HEK293 (cell line): ENCODE measurements around the gene RPS6KA2.
"Not testable (repeated sequence)": the region's sequence is repeated elsewhere in the genome, so short reads cannot be mapped to it uniquely, and the experiment has no call there.

ENCODE experiments used
- CTCF ChIA-PET: fragments of 350-600 bp; formaldehyde crosslinking; extraction: SDS; loops from one replicate; lab custom pipeline; 2021; ENCODE audit warnings: antibody characterized with exemption; lab: Yijun Ruan, JAX
- POLR2A ChIA-PET: fragments of 300-600 bp; formaldehyde crosslinking; extraction: SDS; loops from one replicate; lab custom pipeline; 2020; ENCODE audit warnings: antibody characterized with exemption, inconsistent platforms; lab: Yijun Ruan, JAX
- H3K27ac ChIP-seq: fragments of 200-500 bp; sonication (Bioruptor generic); 2 replicates; pipeline ENCODE4 v1.5.1; 2014; ENCODE audit warnings: low read depth, low read length, control low read depth, inconsistent platforms; ENCODE audit errors: extremely low read depth
- H3K36me3 ChIP-seq, 2 experiments: fragments of 200-500 bp in 1 of 2; sonication (Bioruptor generic) in 1 of 2; 1 replicate in 1 of 2; 2 replicates in 1 of 2; pipeline ENCODE4 v1.5.1; 2014 to 2017; ENCODE audit warnings: inconsistent platforms in 2 of 2, low read length in 2 of 2; ENCODE audit not compliant: control insufficient read depth in 2 of 2, insufficient read depth in 1 of 2
- H3K4me1 ChIP-seq: fragments of 200-500 bp; sonication (Bioruptor generic); 2 replicates; pipeline ENCODE4 v1.5.1; 2014; ENCODE audit warnings: mild to moderate bottlenecking, low read length, inconsistent platforms; ENCODE audit not compliant: control insufficient read depth, insufficient read depth
- H3K4me3 ChIP-seq: 2 replicates; pipeline ENCODE4 v1.5.1; 2011; ENCODE audit warnings: low read depth, mild to moderate bottlenecking, control low read depth, low read length, moderate library complexity
- H3K9me3 ChIP-seq: fragments of 200-500 bp; sonication (Bioruptor generic); 2 replicates; pipeline ENCODE4 v1.5.1; 2014; ENCODE audit warnings: low read depth, low read length, inconsistent platforms; ENCODE audit not compliant: control insufficient read depth, insufficient read depth
- BCL6B ChIP-seq: fragments of 450-650 bp; formaldehyde crosslinking; IDR thresholded peaks from 2 replicates; pipeline ENCODE4 v1.5.1; 2017; ENCODE audit warnings: missing biosample characterization, missing genetic modification characterization
- FEZF1 ChIP-seq: fragments of 450-650 bp; formaldehyde crosslinking; IDR thresholded peaks from 2 replicates; pipeline ENCODE4 v1.5.1; 2016; ENCODE audit warnings: missing biosample characterization, missing genetic modification characterization
- GLIS1 ChIP-seq: fragments of 450-650 bp; formaldehyde crosslinking; IDR thresholded peaks from 2 replicates; pipeline ENCODE4 v1.5.1; 2016; ENCODE audit warnings: missing biosample characterization, missing genetic modification characterization
- KLF1 ChIP-seq: fragments of 450-650 bp; formaldehyde crosslinking; IDR thresholded peaks from 2 replicates; pipeline ENCODE4 v1.5.1; 2016; ENCODE audit warnings: missing biosample characterization, missing genetic modification characterization
- KLF9 ChIP-seq: fragments of 450-650 bp; formaldehyde crosslinking; IDR thresholded peaks from 2 replicates; pipeline ENCODE4 v1.5.1; 2016; ENCODE audit warnings: missing biosample characterization, missing genetic modification characterization, low read depth
- OVOL3 ChIP-seq: fragments of 450-650 bp; formaldehyde crosslinking; IDR thresholded peaks from 2 replicates; pipeline ENCODE4 v1.5.1; 2016; ENCODE audit warnings: missing biosample characterization, missing genetic modification characterization
- TRIM28 ChIP-seq: IDR thresholded peaks from 2 replicates; pipeline ENCODE4 v1.6.1; 2011; ENCODE audit warnings: low read length, control low read depth, borderline replicate concordance
- YY1 ChIP-seq: fragments of 450-650 bp; formaldehyde crosslinking; IDR thresholded peaks from 2 replicates; pipeline ENCODE4 v1.5.1; 2018; ENCODE audit warnings: missing biosample characterization, missing genetic modification characterization
- ZEB2 ChIP-seq: fragments of 450-650 bp; formaldehyde crosslinking; IDR thresholded peaks from 2 replicates; pipeline ENCODE4 v1.5.1; 2016; ENCODE audit warnings: missing biosample characterization, missing genetic modification characterization
- ZFHX2 ChIP-seq: fragments of 450-650 bp; formaldehyde crosslinking; conservative IDR thresholded peaks from 2 replicates; pipeline ENCODE4 v1.5.1; 2016; ENCODE audit warnings: missing biosample characterization, missing genetic modification characterization
- ZFP41 ChIP-seq: fragments of 450-650 bp; formaldehyde crosslinking; IDR thresholded peaks from 2 replicates; pipeline ENCODE4 v1.5.1; 2016; ENCODE audit warnings: missing biosample characterization, missing genetic modification characterization, borderline replicate concordance
- ZNF121 ChIP-seq: fragments of 450-650 bp; formaldehyde crosslinking; IDR thresholded peaks from 2 replicates; pipeline ENCODE4 v1.5.1; 2016; ENCODE audit warnings: missing biosample characterization, missing genetic modification characterization
- ZNF146 ChIP-seq: fragments of 450-650 bp; formaldehyde crosslinking; IDR thresholded peaks from 2 replicates; pipeline ENCODE4 v1.5.1; 2016; ENCODE audit warnings: missing biosample characterization, missing genetic modification characterization
- ZNF16 ChIP-seq: fragments of 450-650 bp; formaldehyde crosslinking; IDR thresholded peaks from 2 replicates; pipeline ENCODE4 v1.5.1; 2016; ENCODE audit warnings: low read depth, missing biosample characterization, missing genetic modification characterization
- ZNF223 ChIP-seq: fragments of 450-650 bp; formaldehyde crosslinking; IDR thresholded peaks from 2 replicates; pipeline ENCODE4 v1.5.1; 2016; ENCODE audit warnings: missing biosample characterization, missing genetic modification characterization
- ZNF24 ChIP-seq: fragments of 450-650 bp; formaldehyde crosslinking; IDR thresholded peaks from 2 replicates; pipeline ENCODE4 v1.5.1; 2016; ENCODE audit warnings: missing biosample characterization, missing genetic modification characterization
- ZNF335 ChIP-seq: fragments of 450-650 bp; formaldehyde crosslinking; conservative IDR thresholded peaks from 2 replicates; pipeline ENCODE4 v1.5.1; 2016; ENCODE audit warnings: missing biosample characterization, missing genetic modification characterization
- ZNF37A ChIP-seq: fragments of 450-650 bp; IDR thresholded peaks from 2 replicates; pipeline ENCODE4 v1.5.1; 2018; ENCODE audit warnings: missing biosample characterization, missing genetic modification characterization
- ZNF514 ChIP-seq: fragments of 450-650 bp; formaldehyde crosslinking; IDR thresholded peaks from 2 replicates; pipeline ENCODE4 v1.5.1; 2016; ENCODE audit warnings: missing biosample characterization, missing genetic modification characterization
- ZNF530 ChIP-seq: fragments of 450-650 bp; formaldehyde crosslinking; IDR thresholded peaks from 2 replicates; pipeline ENCODE4 v1.5.1; 2016; ENCODE audit warnings: low read depth, missing biosample characterization, missing genetic modification characterization
- ZNF571 ChIP-seq: fragments of 450-650 bp; formaldehyde crosslinking; IDR thresholded peaks from 2 replicates; pipeline ENCODE4 v1.5.0; 2017; ENCODE audit warnings: missing biosample characterization, missing genetic modification characterization
- ZNF580 ChIP-seq: fragments of 450-650 bp; formaldehyde crosslinking; IDR thresholded peaks from 2 replicates; pipeline ENCODE4 v1.5.1; 2016; ENCODE audit warnings: missing biosample characterization, missing genetic modification characterization
- ZNF596 ChIP-seq: fragments of 450-650 bp; IDR thresholded peaks from 2 replicates; pipeline ENCODE4 v1.5.0; 2018; ENCODE audit warnings: missing biosample characterization, mild to moderate bottlenecking, missing genetic modification characterization, moderate library complexity
- ZNF610 ChIP-seq: fragments of 450-650 bp; formaldehyde crosslinking; IDR thresholded peaks from 2 replicates; pipeline ENCODE4 v1.5.1; 2016; ENCODE audit warnings: missing biosample characterization, missing genetic modification characterization, borderline replicate concordance
- ZNF626 ChIP-seq: fragments of 450-650 bp; sonication (Bioruptor Pico); formaldehyde crosslinking; IDR thresholded peaks from 2 replicates; pipeline ENCODE4 v1.5.1; 2018; ENCODE audit warnings: missing biosample characterization, missing genetic modification characterization, inconsistent platforms
- ZNF670 ChIP-seq: fragments of 450-650 bp; formaldehyde crosslinking; IDR thresholded peaks from 2 replicates; pipeline ENCODE4 v1.5.1; 2016; ENCODE audit warnings: missing biosample characterization, missing genetic modification characterization, low read depth
- ZNF791 ChIP-seq: fragments of 450-650 bp; formaldehyde crosslinking; IDR thresholded peaks from 2 replicates; pipeline ENCODE4 v1.5.1; 2016; ENCODE audit warnings: missing biosample characterization, missing genetic modification characterization
- TF ChIP-seq, protein P1 (sequence below): fragments of 450-650 bp; formaldehyde crosslinking; IDR thresholded peaks from 2 replicates; pipeline ENCODE4 v1.5.1; 2016; ENCODE audit warnings: missing biosample characterization, missing genetic modification characterization
- TF ChIP-seq, protein P2 (sequence below): fragments of 450-650 bp; formaldehyde crosslinking; IDR thresholded peaks from 2 replicates; pipeline ENCODE4 v1.5.1; 2016; ENCODE audit warnings: missing biosample characterization, missing genetic modification characterization

Gene RPS6KA2

GRCh38 chr6:166383802-166384363 is 243.2 kb downstream of the RPS6KA2 start:
- Histone ChIP-seq H3K27ac (peak overlapping the region; percentile 69; the same call in 1 of the 2 replicates), H3K4me3 (peak overlapping the region; percentile 73)
- ChIA-PET POLR2A (interaction anchor here (0.8 to 1.2 kb wide), 3 partner anchors 17 to 244 kb away, joined by 4 read pairs; no protein-coding TSS in a partner anchor), CTCF (interaction anchor here (1.0 to 2.0 kb wide), 4 partner anchors 9 to 108 kb away, joined by 3 to 10 read pairs (median 5); no protein-coding TSS in a partner anchor)
- TF ChIP-seq GLIS1 (tag by site-specific recombination): peak; percentile 16; the same call in 1 of the 2 replicates
- peak; percentile 68 for TF ChIP-seq FEZF1
- TF ChIP-seq ZEB2 (tag by site-specific recombination): peak; percentile 26; the same call in 1 of the 2 replicates
- TF ChIP-seq ZNF121 (tag by site-specific recombination): peak; percentile 99
- 0 out of 2 replicates have a peak, but pooled peaks have one; percentile 18 for TF ChIP-seq ZNF580 (tag by site-specific recombination)
- TF ChIP-seq KLF1 (tag by site-specific recombination): peak; percentile 46; the same call in 1 of the 2 replicates
- TF ChIP-seq ZNF335 (tag by site-specific recombination): peak; percentile 49
- TF ChIP-seq, all 188 proteins: peak for 7; not testable (repeated sequence) for 181
- not testable (repeated sequence) for H3K4me1 ChIP-seq, H3K9me3 ChIP-seq, H3K36me3 ChIP-seq

DNA sequence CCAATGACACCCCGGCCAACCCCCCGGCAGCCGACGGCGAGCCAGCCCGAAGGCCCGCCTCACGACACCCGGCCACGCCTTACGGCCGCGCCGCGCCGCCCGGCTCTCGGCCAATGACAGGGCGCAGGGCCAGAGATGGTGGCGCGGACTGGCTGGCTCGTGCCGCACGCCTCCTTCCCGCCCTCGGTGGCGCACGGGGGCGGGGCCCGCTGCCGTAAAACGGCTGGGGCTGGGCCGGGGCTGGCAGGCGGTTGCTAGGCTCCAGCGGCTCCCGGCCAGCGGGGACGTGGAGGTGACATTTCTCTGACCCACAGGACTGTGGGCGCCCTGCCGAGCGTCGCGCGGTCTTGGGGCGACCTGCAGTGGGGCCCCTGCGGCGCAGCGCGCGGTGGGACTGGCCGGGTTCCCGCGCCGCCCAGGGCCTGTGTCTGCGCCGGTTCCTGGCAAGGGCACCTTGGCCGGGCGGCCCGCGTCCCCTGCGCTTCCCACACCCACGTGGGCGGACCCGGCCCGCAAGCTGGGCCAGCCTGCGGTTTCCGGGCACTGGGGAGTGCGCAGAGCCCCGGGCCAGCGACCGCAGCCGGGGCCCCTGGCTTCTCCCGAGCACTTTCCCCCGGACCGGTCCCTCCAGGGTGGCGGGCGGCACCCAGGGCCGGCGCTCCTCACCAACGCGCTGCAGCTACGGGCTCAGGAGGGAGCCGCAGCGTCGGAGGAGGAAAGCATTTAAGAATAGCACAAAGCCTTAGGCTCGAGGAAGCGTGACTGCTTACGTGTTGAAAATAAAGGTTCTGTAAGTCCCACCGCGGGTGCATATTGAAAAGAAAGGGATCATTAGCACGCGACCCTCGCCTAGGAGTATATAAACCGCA is 243.9 kb downstream of the RPS6KA2 start, which contains the start of gene MPC1:
MPC1 (minus strand) TSS at position 8 of the 869 bp plus-strand sequence. CDS start 64 bp downstream, outside the sequence.
- Histone ChIP-seq H3K36me3 (no peaks in the 10 kb centered on the region), H3K4me3 (peak within 1 kb of the TSS; percentile 82), H3K4me1 (0 out of 2 replicates have a peak, but pooled peaks cover 3% of the 10 kb centered on the region), H3K9me3 (no peaks in the 10 kb centered on the region), H3K27ac (peak within 1 kb of the TSS; percentile 69)
- CTCF ChIA-PET: interaction anchor here (1.0 to 1.3 kb wide), 3 partner anchors 9 to 107 kb away, joined by 3 to 6 read pairs (median 4); no protein-coding TSS in a partner anchor
- POLR2A ChIA-PET: interaction anchor here (0.8 to 1.2 kb wide), 3 partner anchors 18 to 245 kb away, joined by 4 read pairs; no protein-coding TSS in a partner anchor
- TF ChIP-seq, protein P1, sequence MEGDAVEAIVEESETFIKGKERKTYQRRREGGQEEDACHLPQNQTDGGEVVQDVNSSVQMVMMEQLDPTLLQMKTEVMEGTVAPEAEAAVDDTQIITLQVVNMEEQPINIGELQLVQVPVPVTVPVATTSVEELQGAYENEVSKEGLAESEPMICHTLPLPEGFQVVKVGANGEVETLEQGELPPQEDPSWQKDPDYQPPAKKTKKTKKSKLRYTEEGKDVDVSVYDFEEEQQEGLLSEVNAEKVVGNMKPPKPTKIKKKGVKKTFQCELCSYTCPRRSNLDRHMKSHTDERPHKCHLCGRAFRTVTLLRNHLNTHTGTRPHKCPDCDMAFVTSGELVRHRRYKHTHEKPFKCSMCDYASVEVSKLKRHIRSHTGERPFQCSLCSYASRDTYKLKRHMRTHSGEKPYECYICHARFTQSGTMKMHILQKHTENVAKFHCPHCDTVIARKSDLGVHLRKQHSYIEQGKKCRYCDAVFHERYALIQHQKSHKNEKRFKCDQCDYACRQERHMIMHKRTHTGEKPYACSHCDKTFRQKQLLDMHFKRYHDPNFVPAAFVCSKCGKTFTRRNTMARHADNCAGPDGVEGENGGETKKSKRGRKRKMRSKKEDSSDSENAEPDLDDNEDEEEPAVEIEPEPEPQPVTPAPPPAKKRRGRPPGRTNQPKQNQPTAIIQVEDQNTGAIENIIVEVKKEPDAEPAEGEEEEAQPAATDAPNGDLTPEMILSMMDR: no peak
- TF ChIP-seq ZNF571 (tag by site-specific recombination) (no peak), ZFHX2 (tag by site-specific recombination) (peak; percentile 91), ZNF626 (no peak), ZFP41 (tag by site-specific recombination) (no peak), KLF9 (tag by site-specific recombination) (peak; percentile 89), YY1 (tag by site-specific recombination) (no peak), ZNF223 (tag by site-specific recombination) (no peak), ZNF146 (tag by site-specific recombination) (no peak), OVOL3 (tag by site-specific recombination) (no peak), ZNF514 (tag by site-specific recombination) (no peak), ZNF580 (tag by site-specific recombination) (no peak), BCL6B (tag by site-specific recombination) (no peak), ZNF596 (no peak), ZNF670 (tag by site-specific recombination) (no peak), ZNF37A (tag by site-specific recombination) (no peak), ZNF610 (tag by site-specific recombination) (no peak), ZNF530 (tag by site-specific recombination) (no peak), TRIM28 (no peak), ZNF791 (no peak), ZNF24 (no peak), ZNF16 (no peak)
- TF ChIP-seq, protein P2, sequence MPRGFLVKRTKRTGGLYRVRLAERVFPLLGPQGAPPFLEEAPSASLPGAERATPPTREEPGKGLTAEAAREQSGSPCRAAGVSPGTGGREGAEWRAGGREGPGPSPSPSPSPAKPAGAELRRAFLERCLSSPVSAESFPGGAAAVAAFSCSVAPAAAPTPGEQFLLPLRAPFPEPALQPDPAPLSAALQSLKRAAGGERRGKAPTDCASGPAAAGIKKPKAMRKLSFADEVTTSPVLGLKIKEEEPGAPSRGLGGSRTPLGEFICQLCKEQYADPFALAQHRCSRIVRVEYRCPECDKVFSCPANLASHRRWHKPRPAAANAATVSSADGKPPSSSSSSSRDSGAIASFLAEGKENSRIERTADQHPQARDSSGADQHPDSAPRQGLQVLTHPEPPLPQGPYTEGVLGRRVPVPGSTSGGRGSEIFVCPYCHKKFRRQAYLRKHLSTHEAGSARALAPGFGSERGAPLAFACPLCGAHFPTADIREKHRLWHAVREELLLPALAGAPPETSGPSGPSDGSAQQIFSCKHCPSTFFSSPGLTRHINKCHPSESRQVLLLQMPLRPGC: no peak
